ENCODE results near the gene CCNF. TPM values are rescaled to one million over a fixed set of nuclear protein-coding genes. Genes with fewer than 3 reads are reported as not detected.

The CCNF gene
- total and polyA plus RNA-seq, 2 of the 4 experiments (the other 2 are of a cell fraction): 8.2 to 20.1 TPM

- in situ Hi-C loops (cut with MboI; ENCODE audit: low sequenced_read_pairs): no loop called here
- peak overlapping the region; percentile 57 for H3K4me2 ChIP-seq (ENCODE audit: low read depth, low read length)
- H3K18ac ChIP-seq (ENCODE audit: low read depth, low read length): no peak overlapping the region
- no peak overlapping the region for H3K56ac ChIP-seq (ENCODE audit: extremely low read depth, insufficient read depth, low read length)
- BruUV-seq (replicated peaks): no TSS peak
- no peak overlapping the region for H3K23ac ChIP-seq (ENCODE audit: low read depth, low read length)
- no peak overlapping the region for H3K4ac ChIP-seq (ENCODE audit: low read depth, low read length)
- DNase-seq (no peak), ATAC-seq (ENCODE audit: low read depth) (no peak)
- H3K36me3 ChIP-seq (ENCODE audit: control insufficient read depth, insufficient read depth, low read length): no peaks in the 10 kb centered on the region
- intact Hi-C loops (cut with micrococcal nuclease): no loop called here
- H2BK20ac ChIP-seq (ENCODE audit: low read depth, low read length): no peak overlapping the region
- H3K9me1 ChIP-seq (ENCODE audit: insufficient read depth, low read length): peaks cover 8% of the 10 kb centered on the region
- H2AFZ ChIP-seq (replicated peaks; ENCODE audit: low read length, poor library complexity): peak overlapping the region; percentile 78
- H4K91ac ChIP-seq (ENCODE audit: insufficient read depth, low read depth, low read length): no peak overlapping the region
- no peak overlapping the region for H4K8ac ChIP-seq (ENCODE audit: low read depth in 2 of 2, low read length in 2 of 2)
- ChIA-PET POLR2A (ENCODE audit: unreplicated experiment) (interaction anchor here (0.6 kb wide), 1 partner anchor 16 kb away, joined by 8 read pairs; no protein-coding TSS in a partner anchor), CTCF (no interaction called here)
- H2BK15ac ChIP-seq (ENCODE audit: low read depth, low read length): no peak overlapping the region
- H3K14ac ChIP-seq (replicated peaks; ENCODE audit: low read depth, low read length): no peak overlapping the region
- H4K20me1 ChIP-seq (ENCODE audit: insufficient read depth, low read length): peaks cover 17% of the 10 kb centered on the region
- no peak overlapping the region for H2BK120ac ChIP-seq (ENCODE audit: low read depth, low read length)
- peaks cover 10 to 40% of the 10 kb centered on the region in 2 experiments; a peak in 2 of 4 replicates for H3K79me1 ChIP-seq (ENCODE audit: low read depth in 1 of 2, low read length in 2 of 2)
- no peak overlapping the region for H3K9ac ChIP-seq (ENCODE audit: low read depth, low read length)
- no peak overlapping the region for H2BK5ac ChIP-seq (ENCODE audit: low read depth, low read length, poor library complexity, severe bottlenecking)
- H3K4me1 ChIP-seq (ENCODE audit: control insufficient read depth, insufficient read depth, low read length): peaks cover 24% of the 10 kb centered on the region
- no peak overlapping the region for H2AK5ac ChIP-seq (ENCODE audit: low read depth, low read length)
- WGBS, 2 experiments (ENCODE audit: extremely low coverage in 2 of 2, insufficient read length in 1 of 2): 62% methylated on average over 29 of the region's 61 CpGs; no CpG with 5 or more reads in 1 of the 2 experiments
- peak overlapping the region; percentile 81 for H2AK9ac ChIP-seq (replicated peaks; ENCODE audit: low read depth, low read length, poor library complexity)
- no peaks in the 10 kb centered on the region; the same call in 1 of the 2 replicates for H3K27me3 ChIP-seq (ENCODE audit: control insufficient read depth, insufficient read depth, low read length)
- H3K4me3 ChIP-seq (ENCODE audit: insufficient read depth, low read depth, low read length): peak overlapping the region; percentile 27; the same call in 1 of the 2 replicates
- dilution Hi-C loops (cut with HindIII; ENCODE audit: low sequenced_read_pairs, unreplicated experiment): no loop called here
- H4K5ac ChIP-seq (ENCODE audit: low read depth, low read length): no peak overlapping the region
- H3K27ac ChIP-seq (ENCODE audit: insufficient read depth, low read length): no peak overlapping the region
- no peaks in the 10 kb centered on the region for H3K9me3 ChIP-seq (ENCODE audit: control insufficient read depth, insufficient read depth, low read length)
- TF ChIP-seq MXI1 (IDR thresholded peaks at IDR 0.05; ENCODE audit: borderline replicate concordance, low read depth, low read length) (no peak), CEBPB (IDR thresholded peaks at IDR 0.05; ENCODE audit: low read depth, low read length) (no peak), MAFK (IDR thresholded peaks at IDR 0.05; ENCODE audit: low read depth, low read length) (no peak), NFE2L2 (IDR thresholded peaks at IDR 0.05; ENCODE audit: low read depth, low read length) (no peak), CHD1 (IDR thresholded peaks at IDR 0.05; ENCODE audit: low read depth, low read length) (no peak), USF2 (IDR thresholded peaks at IDR 0.05; ENCODE audit: low read depth, low read length) (no peak), RAD21 (IDR thresholded peaks at IDR 0.05; ENCODE audit: low read length) (no peak), FOS (IDR thresholded peaks at IDR 0.05; ENCODE audit: low read depth, low read length) (no peak), RCOR1 (IDR thresholded peaks at IDR 0.05; ENCODE audit: insufficient replicate concordance, low read length) (no peak), BHLHE40 (IDR thresholded peaks at IDR 0.05; ENCODE audit: low read depth, low read length) (no peak), CTCF (conservative IDR thresholded peaks at IDR 0.05; ENCODE audit: low read depth, low read length) (no peak), MAZ (IDR thresholded peaks at IDR 0.05; ENCODE audit: borderline replicate concordance, low read depth, low read length) (no peak), POLR2A (IDR thresholded peaks at IDR 0.05; ENCODE audit: low read depth, low read length) (no peak), ELK1 (IDR thresholded peaks at IDR 0.05; ENCODE audit: borderline replicate concordance, low read depth, low read length) (no peak), SMC3 (IDR thresholded peaks at IDR 0.05; ENCODE audit: low read depth, low read length) (no peak)
Observed at GRCh38 chr16:2471653-2472487, 42.6 kb downstream of the CCNF start.

Measured in IMR-90 (cell line).